ENCODE data around the gene FAM124A. TPM values are rescaled to one million over a fixed set of nuclear protein-coding genes. Genes with fewer than 3 reads are reported as not detected.

Gene FAM124A
- polyA plus RNA-seq, 2 of the 4 experiments (the other 2 are of a cell fraction): 1.5 to 1.6 TPM

- FAIRE-seq: no peak
- no peak for ATAC-seq
- Histone ChIP-seq H3K4me2 (no peak overlapping the region), H3K9me3 (no peaks in the 10 kb centered on the region), H3K4me1 (no peaks in the 10 kb centered on the region), H3K4me3 (no peak overlapping the region), H3K27ac (no peak overlapping the region)
- ChIA-PET CTCF (no interaction called here), POLR2A (interaction anchor here (0.6 kb wide), 1 partner anchor 545 kb away, joined by 7 read pairs; no protein-coding TSS in a partner anchor)
- no peak for DNase-seq (ENCODE audit: low read depth in 1 of 2, low spot score in 1 of 2)
- TF ChIP-seq GATA3 (IDR thresholded peaks at IDR 0.05; ENCODE audit: borderline replicate concordance): no peak
- TF ChIP-seq HEYL (CRISPR knock-in tag; IDR thresholded peaks at IDR 0.05): no peak
- 10% methylated on average over 5 of the region's 5 CpGs for WGBS (ENCODE audit: missing lambda C conversion rate)
These were observed 42.7 kb upstream of the FAM124A start for GRCh38 chr13:51179432-51179971.

- WGBS (ENCODE audit: missing lambda C conversion rate): 0% methylated on average over 2 of the region's 2 CpGs
- no peak overlapping the region for H3K27ac ChIP-seq
- no peak overlapping the region for H3K4me2 ChIP-seq
- H3K4me1 ChIP-seq: no peaks in the 10 kb centered on the region
- DNase-seq (ENCODE audit: low read depth in 1 of 2, low spot score in 1 of 2) (no peak), FAIRE-seq (no peak), ATAC-seq (no peak)
- no peak overlapping the region for H3K4me3 ChIP-seq
- no peaks in the 10 kb centered on the region for H3K9me3 ChIP-seq
- CTCF ChIA-PET: no interaction called here
- no peak for TF ChIP-seq CBX8 (IDR thresholded peaks at IDR 0.05)
- no peak for TF ChIP-seq CHD4 (IDR thresholded peaks at IDR 0.05; ENCODE audit: borderline replicate concordance)
- TF ChIP-seq, protein P1, sequence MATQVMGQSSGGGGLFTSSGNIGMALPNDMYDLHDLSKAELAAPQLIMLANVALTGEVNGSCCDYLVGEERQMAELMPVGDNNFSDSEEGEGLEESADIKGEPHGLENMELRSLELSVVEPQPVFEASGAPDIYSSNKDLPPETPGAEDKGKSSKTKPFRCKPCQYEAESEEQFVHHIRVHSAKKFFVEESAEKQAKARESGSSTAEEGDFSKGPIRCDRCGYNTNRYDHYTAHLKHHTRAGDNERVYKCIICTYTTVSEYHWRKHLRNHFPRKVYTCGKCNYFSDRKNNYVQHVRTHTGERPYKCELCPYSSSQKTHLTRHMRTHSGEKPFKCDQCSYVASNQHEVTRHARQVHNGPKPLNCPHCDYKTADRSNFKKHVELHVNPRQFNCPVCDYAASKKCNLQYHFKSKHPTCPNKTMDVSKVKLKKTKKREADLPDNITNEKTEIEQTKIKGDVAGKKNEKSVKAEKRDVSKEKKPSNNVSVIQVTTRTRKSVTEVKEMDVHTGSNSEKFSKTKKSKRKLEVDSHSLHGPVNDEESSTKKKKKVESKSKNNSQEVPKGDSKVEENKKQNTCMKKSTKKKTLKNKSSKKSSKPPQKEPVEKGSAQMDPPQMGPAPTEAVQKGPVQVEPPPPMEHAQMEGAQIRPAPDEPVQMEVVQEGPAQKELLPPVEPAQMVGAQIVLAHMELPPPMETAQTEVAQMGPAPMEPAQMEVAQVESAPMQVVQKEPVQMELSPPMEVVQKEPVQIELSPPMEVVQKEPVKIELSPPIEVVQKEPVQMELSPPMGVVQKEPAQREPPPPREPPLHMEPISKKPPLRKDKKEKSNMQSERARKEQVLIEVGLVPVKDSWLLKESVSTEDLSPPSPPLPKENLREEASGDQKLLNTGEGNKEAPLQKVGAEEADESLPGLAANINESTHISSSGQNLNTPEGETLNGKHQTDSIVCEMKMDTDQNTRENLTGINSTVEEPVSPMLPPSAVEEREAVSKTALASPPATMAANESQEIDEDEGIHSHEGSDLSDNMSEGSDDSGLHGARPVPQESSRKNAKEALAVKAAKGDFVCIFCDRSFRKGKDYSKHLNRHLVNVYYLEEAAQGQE (IDR thresholded peaks at IDR 0.05): no peak
- no peak for TF ChIP-seq ELK1 (IDR thresholded peaks at IDR 0.05; ENCODE audit: low read depth, low read length)
- TF ChIP-seq HOXB13 (CRISPR knock-in tag; IDR thresholded peaks at IDR 0.05; ENCODE audit: low read depth): no peak
- POLR2A ChIA-PET: no interaction called here
These were observed 41.2 kb upstream of the FAM124A start for GRCh38 chr13:51180853-51181511.

GRCh38 chr13:51181786-51182383, 40.3 kb upstream of the FAM124A start:
- H3K4me2 ChIP-seq: no peak overlapping the region
- ChIA-PET CTCF (no interaction called here), POLR2A (no interaction called here)
- ATAC-seq (no peak), FAIRE-seq (no peak), DNase-seq (ENCODE audit: low read depth in 1 of 2, low spot score in 1 of 2) (no peak)
- 22% methylated on average over 4 of the region's 4 CpGs for WGBS (ENCODE audit: missing lambda C conversion rate)
- H3K27ac ChIP-seq: no peak overlapping the region
- H3K4me3 ChIP-seq: no peak overlapping the region
- H3K4me1 ChIP-seq: no peaks in the 10 kb centered on the region
- no peaks in the 10 kb centered on the region for H3K9me3 ChIP-seq
- TF ChIP-seq ESRRA (IDR thresholded peaks at IDR 0.05; ENCODE audit: borderline replicate concordance, low read length) (no peak), USF2 (IDR thresholded peaks at IDR 0.05) (no peak), MAZ (IDR thresholded peaks at IDR 0.05; ENCODE audit: borderline replicate concordance, low read depth, low read length) (no peak)

DNA sequence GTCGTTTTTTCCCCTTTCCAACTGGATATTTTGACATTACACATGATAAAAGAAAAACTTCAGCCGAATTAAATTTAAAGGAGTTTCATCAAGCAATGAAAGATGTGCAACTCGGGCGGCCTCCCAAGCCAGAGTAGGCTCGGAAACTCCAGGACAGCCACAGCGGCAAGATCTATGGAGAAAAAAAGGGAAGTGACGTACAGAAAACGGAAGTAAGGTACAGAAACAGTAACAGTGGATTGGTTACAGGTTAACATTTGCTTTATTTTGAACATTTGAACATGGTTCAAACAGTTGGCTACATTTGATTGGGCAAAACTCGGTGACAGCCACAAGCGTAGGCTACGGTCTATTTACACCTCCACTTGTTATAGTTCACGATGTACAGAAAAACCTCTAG, 30.5 kb upstream of the FAM124A start:
- Histone ChIP-seq H3K27ac (no peak overlapping the region), H3K4me2 (no peak overlapping the region), H3K4me3 (no peak overlapping the region), H3K4me1 (no peaks in the 10 kb centered on the region), H3K9me3 (no peaks in the 10 kb centered on the region)
- ChIA-PET CTCF (no interaction called here), POLR2A (no interaction called here)
- 65% methylated on average over 12 of the region's 12 CpGs for WGBS (ENCODE audit: missing lambda C conversion rate)
- DNase-seq (ENCODE audit: low read depth in 1 of 2, low spot score in 1 of 2) (no peak), FAIRE-seq (no peak), ATAC-seq (no peak)
- TF ChIP-seq TFCP2L1 (CRISPR knock-in tag; IDR thresholded peaks at IDR 0.05): no peak
- no peak for TF ChIP-seq RAD21 (conservative IDR thresholded peaks at IDR 0.05 in 1 of 2, IDR thresholded peaks at IDR 0.05 in 1 of 2)
- no peak for TF ChIP-seq HEYL (CRISPR knock-in tag; IDR thresholded peaks at IDR 0.05)
- TF ChIP-seq CBX8 (IDR thresholded peaks at IDR 0.05): no peak
- no peak for TF ChIP-seq ELK1 (IDR thresholded peaks at IDR 0.05; ENCODE audit: low read depth, low read length)
- no peak for TF ChIP-seq TP53 (CRISPR knock-in tag; IDR thresholded peaks at IDR 0.05)
- TF ChIP-seq GATA3 (IDR thresholded peaks at IDR 0.05; ENCODE audit: borderline replicate concordance): no peak
- no peak for TF ChIP-seq ZNF302 (CRISPR knock-in tag; IDR thresholded peaks at IDR 0.05)
- TF ChIP-seq HOXA7 (CRISPR knock-in tag; IDR thresholded peaks at IDR 0.05): no peak
- TF ChIP-seq BHLHE40 (IDR thresholded peaks at IDR 0.05; ENCODE audit: low read depth, low read length): no peak
- TF ChIP-seq ZC3H11A (IDR thresholded peaks at IDR 0.05): no peak
- no peak for TF ChIP-seq SREBF2 (IDR thresholded peaks at IDR 0.05)
- no peak for TF ChIP-seq HMGXB4 (CRISPR knock-in tag; IDR thresholded peaks at IDR 0.05; ENCODE audit: borderline replicate concordance)
